T-helper 17 cell (primary cell): Measurements from ENCODE around the gene HOXC10. TPM values are rescaled to one million over a fixed set of nuclear protein-coding genes. Genes with fewer than 3 reads are reported as not detected.

Experiments
- ATAC-seq: fragments of 150-1000 bp; cut with Tn5 transposase; 2 replicates; pipeline ENCODE4 v1.10.0; 2021; ENCODE audit warnings: mild to moderate bottlenecking, moderate library complexity
- DNase-seq, 3 donors: peaks; one replicate each; pipeline versions ENCODE4 v3.0.0 to v3.0.0-alpha.2; 2020 to 2021
- H3K9me3 ChIP-seq: one replicate; pipeline ENCODE4 v1.7.0; 2013; ENCODE audit warnings: low read length, mild to moderate bottlenecking; ENCODE audit not compliant: control insufficient read depth, poor library complexity, severe bottlenecking
- H3K27ac Mint-ChIP-seq: one replicate; pipeline ENCODE4 v1.8.0; 2022; ENCODE audit warnings: mild to moderate bottlenecking, moderate library complexity, mixed read lengths
- H3K27me3 Mint-ChIP-seq: one replicate; pipeline ENCODE4 v1.8.0; 2022; ENCODE audit warnings: mixed read lengths
- H3K36me3 Mint-ChIP-seq: one replicate; pipeline ENCODE4 v1.8.0; 2022; ENCODE audit warnings: low read depth, mixed read lengths
- H3K4me1 Mint-ChIP-seq: one replicate; pipeline ENCODE4 v1.8.0; 2022; ENCODE audit warnings: mild to moderate bottlenecking, mixed read lengths
- H3K4me3 Mint-ChIP-seq: one replicate; pipeline ENCODE4 v1.8.0; 2022; ENCODE audit warnings: mild to moderate bottlenecking, moderate library complexity, mixed read lengths
- total RNA-seq, 4 donors: library from RNA in 2 of 4; stranded (reverse) in 2 of 4; gene quantifications; one replicate each; pipeline ENCODE4 v1.2.3 and lab custom pipeline; 2022 to 2026

The HOXC10 gene
- total RNA-seq, 2 donors from 2014 or later, result not detected

- peaks cover 29% of the 10 kb centered on the region for H3K4me1 Mint-ChIP-seq
- peaks cover 4% of the 10 kb centered on the region for H3K36me3 Mint-ChIP-seq
- peak overlapping the region; percentile 24 for H3K27ac Mint-ChIP-seq
- no peak overlapping the region for H3K4me3 Mint-ChIP-seq
- H3K9me3 ChIP-seq, result no peaks in the 10 kb centered on the region
- DNase-seq (no peak), ATAC-seq (no peak)
- H3K27me3 Mint-ChIP-seq, result peaks cover 90% of the 10 kb centered on the region
These were observed 13.4 kb downstream of the HOXC10 start for GRCh38 chr12:53998110-53998899.

- Mint-ChIP-seq H3K4me3 (no peak overlapping the region), H3K4me1 (peaks cover 31% of the 10 kb centered on the region), H3K27me3 (peaks cover 90% of the 10 kb centered on the region), H3K27ac (no peak overlapping the region), H3K36me3 (peaks cover 7% of the 10 kb centered on the region)
- DNase-seq (no peak), ATAC-seq (no peak)
- no peaks in the 10 kb centered on the region for H3K9me3 ChIP-seq
These were observed 13.9 kb downstream of the HOXC10 start for GRCh38 chr12:53998900-53999236.

GRCh38 chr12:53999559-54000115 lies 14.7 kb downstream of the HOXC10 start:
- H3K36me3 Mint-ChIP-seq, result peaks cover 7% of the 10 kb centered on the region
- no peak overlapping the region for H3K27ac Mint-ChIP-seq
- peak overlapping the region; percentile 52 for H3K4me3 Mint-ChIP-seq
- DNase-seq, result no peak
- H3K4me1 Mint-ChIP-seq, result peaks cover 30% of the 10 kb centered on the region
- no peak for ATAC-seq
- peaks cover 92% of the 10 kb centered on the region for H3K27me3 Mint-ChIP-seq
- no peaks in the 10 kb centered on the region for H3K9me3 ChIP-seq

- Mint-ChIP-seq H3K36me3 (peaks cover 7% of the 10 kb centered on the region), H3K4me1 (peaks cover 26% of the 10 kb centered on the region), H3K27me3 (peaks cover 92% of the 10 kb centered on the region), H3K4me3 (peak within 1 kb of the TSS; percentile 52), H3K27ac (no peak within 1 kb of the TSS)
- DNase-seq (no peak), ATAC-seq (no peak)
- no peaks in the 10 kb centered on the region for H3K9me3 ChIP-seq
These were observed 15.5 kb downstream of the HOXC10 start, which contains the start of gene HOXC9 for GRCh38 chr12:54000116-54001114. Gene HOXC9, plus strand, starts transcription at chr12:54000161. Its CDS starts 28 bp downstream, at chr12:54000189.

GRCh38 chr12:54001283-54002187 lies 16.6 kb downstream of the HOXC10 start:
- H3K27me3 Mint-ChIP-seq, result peaks cover 92% of the 10 kb centered on the region
- H3K27ac Mint-ChIP-seq, result no peak overlapping the region
- H3K36me3 Mint-ChIP-seq, result peaks cover 11% of the 10 kb centered on the region
- ATAC-seq, result no peak
- peaks cover 26% of the 10 kb centered on the region for H3K4me1 Mint-ChIP-seq
- H3K9me3 ChIP-seq, result no peaks in the 10 kb centered on the region
- H3K4me3 Mint-ChIP-seq, result peak overlapping the region; percentile 3
- no peak for DNase-seq

GRCh38 chr12:54002278-54002914 lies 17.4 kb downstream of the HOXC10 start:
- H3K36me3 Mint-ChIP-seq, result peaks cover 11% of the 10 kb centered on the region
- H3K4me1 Mint-ChIP-seq, result peaks cover 23% of the 10 kb centered on the region
- peak overlapping the region; percentile 22 for H3K4me3 Mint-ChIP-seq
- no peaks in the 10 kb centered on the region for H3K9me3 ChIP-seq
- no peak for ATAC-seq
- H3K27me3 Mint-ChIP-seq, result peaks cover 94% of the 10 kb centered on the region
- DNase-seq, result no peak
- no peak overlapping the region for H3K27ac Mint-ChIP-seq

- DNase-seq, result no peak
These were observed 18.0 kb downstream of the HOXC10 start for GRCh38 chr12:54002915-54003389.

GRCh38 chr12:54003625-54004024 lies 18.7 kb downstream of the HOXC10 start:
- H3K27ac Mint-ChIP-seq, result no peak overlapping the region
- peaks cover 19% of the 10 kb centered on the region for H3K4me1 Mint-ChIP-seq
- H3K36me3 Mint-ChIP-seq, result peaks cover 7% of the 10 kb centered on the region
- peaks cover 93% of the 10 kb centered on the region for H3K27me3 Mint-ChIP-seq
- DNase-seq, result no peak
- no peaks in the 10 kb centered on the region for H3K9me3 ChIP-seq
- no peak for ATAC-seq
- no peak overlapping the region for H3K4me3 Mint-ChIP-seq

More at GRCh38 chr12:54002915-54003389, 18.0 kb downstream of the HOXC10 start:
- H3K9me3 ChIP-seq, result no peaks in the 10 kb centered on the region
- ATAC-seq, result no peak
- peaks cover 94% of the 10 kb centered on the region for H3K27me3 Mint-ChIP-seq
- H3K27ac Mint-ChIP-seq, result no peak overlapping the region
- H3K36me3 Mint-ChIP-seq, result peaks cover 7% of the 10 kb centered on the region
- H3K4me1 Mint-ChIP-seq, result peaks cover 19% of the 10 kb centered on the region
- no peak overlapping the region for H3K4me3 Mint-ChIP-seq

- Mint-ChIP-seq H3K4me3 (no peak overlapping the region), H3K27ac (no peak overlapping the region)
These were observed 19.3 kb downstream of the HOXC10 start for GRCh38 chr12:54004063-54004840.

GRCh38 chr12:54004841-54005530 lies 20.0 kb downstream of the HOXC10 start:
- H3K27me3 Mint-ChIP-seq, result peaks cover 90% of the 10 kb centered on the region
- ATAC-seq (no peak), DNase-seq (no peak)
- peak overlapping the region; percentile 91 for H3K4me3 Mint-ChIP-seq
- H3K9me3 ChIP-seq, result no peaks in the 10 kb centered on the region
- H3K36me3 Mint-ChIP-seq, result peaks cover 10% of the 10 kb centered on the region
- H3K4me1 Mint-ChIP-seq, result peaks cover 18% of the 10 kb centered on the region
- H3K27ac Mint-ChIP-seq, result no peak overlapping the region

More at GRCh38 chr12:54004063-54004840, 19.3 kb downstream of the HOXC10 start:
- DNase-seq (no peak), ATAC-seq (no peak)
- Mint-ChIP-seq H3K4me1 (peaks cover 20% of the 10 kb centered on the region), H3K27me3 (peaks cover 92% of the 10 kb centered on the region), H3K36me3 (peaks cover 8% of the 10 kb centered on the region)
- no peaks in the 10 kb centered on the region for H3K9me3 ChIP-seq

- H3K4me3 Mint-ChIP-seq, result peak overlapping the region; percentile 91
These were observed 20.5 kb downstream of the HOXC10 start for GRCh38 chr12:54005531-54005852.

More at GRCh38 chr12:54005531-54005852, 20.5 kb downstream of the HOXC10 start:
- H3K4me1 Mint-ChIP-seq, result peaks cover 18% of the 10 kb centered on the region
- ATAC-seq (no peak), DNase-seq (no peak)
- peaks cover 10% of the 10 kb centered on the region for H3K36me3 Mint-ChIP-seq
- no peaks in the 10 kb centered on the region for H3K9me3 ChIP-seq
- H3K27ac Mint-ChIP-seq, result peak overlapping the region; percentile 82
- peaks cover 92% of the 10 kb centered on the region for H3K27me3 Mint-ChIP-seq
